ENCODE results near the gene ZNF519. TPM values are rescaled to one million over a fixed set of nuclear protein-coding genes. Genes with fewer than 3 reads are reported as not detected.
"Not testable (repeated sequence)": the region's sequence is repeated elsewhere in the genome, so short reads cannot be mapped to it uniquely, and the experiment has no call there.

ZNF519 gene
- 1 to 10 TPM; 1.1 to 6.3 (median 3.1) TPM for total RNA-seq
- 1 to 10 TPM in 1 of 2 donors, under 1 TPM in 1; 0.97 to 1.4 TPM for polyA plus RNA-seq
- long read RNA-seq, donor 1, partial matches to known transcripts: 0 of 2 reads
- long read RNA-seq, donor 1, other reads (novel, unspliced or antisense): 0 of 2 reads
- long read RNA-seq, donor 2, full-length matches to known transcripts: 10 of 16 reads
- long read RNA-seq, donor 2, partial matches to known transcripts: 2 of 16 reads
- long read RNA-seq, donor 2, other reads (novel, unspliced or antisense): 4 of 16 reads
- long read RNA-seq, donor 3, partial matches to known transcripts: 0 of 1 reads
- long read RNA-seq, donor 3, other reads (novel, unspliced or antisense): 0 of 1 reads

GRCh38 chr18:14132271-14132700 is at the start of gene ZNF519:
TSS of gene ZNF519 (minus strand) at chr18:14132435. CDS start at chr18:14132277, 158 bp downstream.
- intact Hi-C loops (cut with DNase I); H3K9me3 ChIP-seq; H3K4me1 ChIP-seq; H3K36me3 ChIP-seq; H3K27me3 ChIP-seq: not testable (repeated sequence)
- H3K27ac ChIP-seq: peak within 1 kb of the TSS in 9 of 12 donors; percentile 10 to 72 (median 58)
- peak within 1 kb of the TSS; percentile 43 to 76 (median 64) for H3K4me3 ChIP-seq
- peak; percentile 93 to 98 (median 94) for DNase-seq
- 0% methylated on average over 6 to 20 of the region's 20 CpGs for WGBS, 4 donors
- peak; percentile 100 for ATAC-seq
- peak in 1 of 2 donors; percentile 41 for TF ChIP-seq POLR2A (IDR thresholded peaks at IDR 0.05)

- 13 to 61% (median 16%) methylated on average over 14 to 28 of the region's 28 CpGs for WGBS, 4 donors
- Histone ChIP-seq H3K4me3 (peak overlapping the region in 10 of 12 donors; percentile 0 to 55 (median 45)), H3K36me3 (no peaks in the 10 kb centered on the region), H3K27me3 (peaks cover 0 to 7% (median 0%) of the 10 kb centered on the region in 9 donors), H3K27ac (no peak overlapping the region), H3K4me1 (peaks cover 0 to 6% (median 0%) of the 10 kb centered on the region in 12 donors), H3K9me3 (no peaks in the 10 kb centered on the region)
- no peak for TF ChIP-seq CTCF (IDR thresholded peaks at IDR 0.05)
- TF ChIP-seq POLR2A (IDR thresholded peaks at IDR 0.05): no peak
- intact Hi-C loops (cut with DNase I): loop anchor here in 1 of 10 donors (10.0 kb wide), 1 partner anchor 215 kb away; no protein-coding TSS in a partner anchor
- ATAC-seq (no peak), DNase-seq (peak in 1 of 5 donors; percentile 10)
These were observed 47.1 kb upstream of the ZNF519 start for GRCh38 chr18:14179306-14179705.

GRCh38 chr18:14178321-14179196 is 46.3 kb upstream of the ZNF519 start:
- 8 to 41% (median 33%) methylated on average over 18 to 61 of the region's 61 CpGs for WGBS, 4 donors
- not testable (repeated sequence) for H3K4me1 ChIP-seq, H3K36me3 ChIP-seq, H3K27me3 ChIP-seq, H3K9me3 ChIP-seq, H3K27ac ChIP-seq
- ATAC-seq (peak in 3 of 4 donors; percentile 92 to 99 (median 92)), DNase-seq (peak in 3 of 5 donors; percentile 20 to 69 (median 23))
- peak overlapping the region; percentile 0 to 55 (median 41) for H3K4me3 ChIP-seq
- intact Hi-C loops (cut with DNase I): loop anchor here in 1 of 10 donors (10.0 kb wide), 1 partner anchor 216 kb away; no protein-coding TSS in a partner anchor
- peak in 10 of 12 donors; percentile 23 to 60 (median 42) for TF ChIP-seq CTCF (IDR thresholded peaks at IDR 0.05)

- not testable (repeated sequence) for ATAC-seq, H3K4me3 ChIP-seq, H3K4me1 ChIP-seq, H3K27me3 ChIP-seq, H3K27ac ChIP-seq, H3K36me3 ChIP-seq, H3K9me3 ChIP-seq
- DNase-seq: peak in 1 of 5 donors; percentile 47
- intact Hi-C loops (cut with DNase I): loop anchor here in 1 of 10 donors (10.0 kb wide), 1 partner anchor 217 kb away; no protein-coding TSS in a partner anchor
- 93 to 98% (median 95%) methylated on average over 20 to 48 of the region's 48 CpGs for WGBS, 4 donors
These were observed 45.5 kb upstream of the ZNF519 start for GRCh38 chr18:14177540-14178320.

- intact Hi-C loops (cut with DNase I): loop anchor here in 1 of 10 donors (10.0 kb wide), 1 partner anchor 219 kb away; no protein-coding TSS in a partner anchor
- not testable (repeated sequence) for H3K4me3 ChIP-seq, DNase-seq, ATAC-seq, H3K27ac ChIP-seq, H3K9me3 ChIP-seq, H3K27me3 ChIP-seq, H3K4me1 ChIP-seq, H3K36me3 ChIP-seq
- 85 to 90% (median 87%) methylated on average over 6 of the region's 6 CpGs for WGBS, 4 donors
These were observed 43.2 kb upstream of the ZNF519 start for GRCh38 chr18:14175404-14175803.
